ENCODE measurements around the gene CHST5.
"Not testable (repeated sequence)": the region's sequence is repeated elsewhere in the genome, so short reads cannot be mapped to it uniquely, and the experiment has no call there.

- not testable (repeated sequence) for TF ChIP-seq POLR2A, CTCF (IDR thresholded peaks at IDR 0.05)
Measured at GRCh38 chr16:75501820-75502219, 34.1 kb downstream of the CHST5 start.
